Measurements from ENCODE around the gene LLGL2.

The LLGL2 gene

DNA sequence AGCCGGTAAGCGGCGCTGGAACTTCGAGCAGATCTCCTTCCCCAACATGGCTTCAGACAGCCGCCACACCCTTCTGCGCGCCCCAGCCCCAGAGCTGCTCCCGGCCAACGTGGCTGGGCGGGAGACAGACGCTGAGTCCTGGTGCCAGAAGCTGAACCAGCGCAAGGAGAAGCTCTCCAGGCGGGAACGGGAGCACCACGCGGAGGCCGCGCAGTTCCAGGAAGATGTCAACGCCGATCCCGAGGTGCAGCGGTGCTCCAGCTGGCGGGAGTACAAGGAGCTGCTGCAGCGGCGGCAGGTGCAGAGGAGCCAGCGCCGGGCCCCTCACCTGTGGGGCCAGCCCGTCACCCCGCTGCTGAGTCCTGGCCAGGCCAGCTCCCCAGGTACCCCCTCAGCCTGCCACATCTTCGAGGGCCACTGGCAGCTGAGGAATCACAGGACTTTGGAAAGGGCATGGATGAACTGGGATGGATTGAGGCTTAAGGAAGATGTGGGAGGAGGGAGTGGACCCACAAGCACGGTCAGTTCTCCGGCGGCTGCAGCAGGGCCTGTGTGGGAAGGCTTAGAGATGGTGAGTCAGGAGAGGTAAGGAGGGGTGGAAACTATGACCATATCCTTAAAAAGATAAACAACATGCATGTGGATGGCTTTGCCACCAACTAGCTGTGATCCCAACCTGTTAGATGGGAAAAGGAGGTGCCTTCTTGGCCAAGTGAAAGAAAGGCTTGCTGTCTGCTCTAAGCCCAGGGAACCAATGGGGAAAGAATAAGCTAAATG is 3.4 kb upstream of the LLGL2 start:
- DNase-seq: no peak

DNA sequence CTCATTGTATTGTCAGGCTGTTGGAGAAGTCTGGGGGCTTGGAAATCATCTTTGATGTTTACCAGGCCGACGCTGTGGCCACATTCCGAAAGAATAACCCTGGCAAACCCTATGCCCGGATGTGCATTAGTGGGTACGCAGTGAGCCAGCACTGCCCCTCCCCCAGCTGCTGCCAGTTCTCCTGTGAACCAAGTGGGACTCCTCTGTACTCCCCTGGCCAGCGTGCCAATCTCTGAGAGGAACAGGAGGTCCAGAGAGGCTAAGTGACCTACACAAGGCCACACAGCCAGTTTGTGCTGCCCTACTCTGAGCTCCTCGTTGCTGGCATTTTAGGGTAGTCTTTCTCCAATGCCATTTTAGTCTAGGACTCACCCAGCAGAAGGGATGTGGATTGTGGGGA is 1.9 kb upstream of the LLGL2 start:
- no peak for DNase-seq

GRCh38 chr17:75524269-75524969 is 1.1 kb upstream of the LLGL2 start:
- no peak for DNase-seq

GRCh38 chr17:75525806-75526554 is 483 bp downstream of the LLGL2 start:
- DNase-seq: no peak

- no peak for DNase-seq
These were observed 1.2 kb downstream of the LLGL2 start for GRCh38 chr17:75526555-75527270.

DNA sequence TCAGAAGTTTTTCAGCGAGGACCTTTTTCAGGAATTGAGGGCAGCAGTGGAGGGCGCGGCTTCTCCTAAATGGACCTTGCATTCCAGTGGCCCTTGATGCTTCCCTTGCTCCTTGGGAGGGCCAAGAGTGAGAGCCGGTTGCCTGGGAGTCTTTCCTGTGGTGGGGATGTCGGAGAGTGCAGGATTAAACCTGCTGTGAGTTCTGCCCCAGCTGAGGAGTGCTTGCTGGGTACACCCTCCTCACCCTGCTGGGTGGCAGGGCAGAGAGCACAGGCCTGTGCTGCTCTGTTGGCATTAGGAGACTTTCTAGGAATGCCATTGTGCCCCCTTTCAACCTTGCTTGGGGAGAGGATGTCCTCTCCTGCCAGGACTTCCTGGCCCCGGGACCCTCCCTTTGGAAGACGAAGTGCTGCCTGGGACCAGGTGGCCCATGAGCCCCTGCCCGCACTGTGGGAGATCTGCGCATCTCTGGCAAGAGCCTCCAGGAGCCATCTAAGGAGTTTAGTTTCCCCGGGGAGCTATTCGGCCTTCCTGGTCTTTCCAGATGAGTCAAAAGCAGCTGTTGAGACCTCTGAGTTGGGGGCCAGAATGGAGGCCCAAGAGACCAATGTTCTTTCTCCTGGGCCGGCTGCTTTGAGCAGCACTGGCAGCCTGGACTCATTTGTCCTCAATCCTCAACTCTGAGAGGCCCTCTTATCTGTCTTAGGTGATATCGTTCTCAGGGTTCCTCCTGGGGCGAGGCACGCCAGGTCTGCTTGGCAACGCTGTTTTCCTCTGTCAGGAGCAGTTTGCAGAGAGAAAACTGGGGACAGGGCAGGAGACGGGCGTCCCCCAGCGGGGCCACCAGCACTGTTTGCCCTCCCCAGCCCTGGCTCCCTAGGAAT is 5.6 kb downstream of the LLGL2 start:
- no peak for DNase-seq

- no peak for DNase-seq
These were observed 6.2 kb downstream of the LLGL2 start for GRCh38 chr17:75531721-75532072.

- DNase-seq: no peak
These were observed 9.6 kb downstream of the LLGL2 start for GRCh38 chr17:75535119-75535537.

- no peak for DNase-seq
These were observed 10.4 kb downstream of the LLGL2 start for GRCh38 chr17:75535871-75536270.

DNA sequence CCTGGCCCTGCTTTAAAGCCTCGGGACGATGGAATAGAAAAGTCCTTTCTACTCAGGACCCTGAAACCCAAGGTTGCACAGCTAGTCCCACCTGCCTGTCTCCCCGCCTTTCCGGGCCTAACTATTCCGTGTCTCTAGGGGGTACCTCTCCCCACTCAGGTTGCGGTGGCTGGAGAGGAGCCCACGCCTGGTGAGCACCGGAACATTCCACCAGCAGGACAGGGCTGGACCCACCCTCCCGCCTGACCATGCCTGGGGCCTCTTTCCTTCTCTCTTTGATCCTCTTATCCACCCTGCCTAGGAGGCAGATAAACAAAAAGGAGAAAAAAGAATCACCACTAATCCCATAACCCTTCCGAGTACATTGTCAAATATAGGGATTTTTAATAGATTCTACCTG is 10.9 kb downstream of the LLGL2 start:
- DNase-seq: no peak

DNA sequence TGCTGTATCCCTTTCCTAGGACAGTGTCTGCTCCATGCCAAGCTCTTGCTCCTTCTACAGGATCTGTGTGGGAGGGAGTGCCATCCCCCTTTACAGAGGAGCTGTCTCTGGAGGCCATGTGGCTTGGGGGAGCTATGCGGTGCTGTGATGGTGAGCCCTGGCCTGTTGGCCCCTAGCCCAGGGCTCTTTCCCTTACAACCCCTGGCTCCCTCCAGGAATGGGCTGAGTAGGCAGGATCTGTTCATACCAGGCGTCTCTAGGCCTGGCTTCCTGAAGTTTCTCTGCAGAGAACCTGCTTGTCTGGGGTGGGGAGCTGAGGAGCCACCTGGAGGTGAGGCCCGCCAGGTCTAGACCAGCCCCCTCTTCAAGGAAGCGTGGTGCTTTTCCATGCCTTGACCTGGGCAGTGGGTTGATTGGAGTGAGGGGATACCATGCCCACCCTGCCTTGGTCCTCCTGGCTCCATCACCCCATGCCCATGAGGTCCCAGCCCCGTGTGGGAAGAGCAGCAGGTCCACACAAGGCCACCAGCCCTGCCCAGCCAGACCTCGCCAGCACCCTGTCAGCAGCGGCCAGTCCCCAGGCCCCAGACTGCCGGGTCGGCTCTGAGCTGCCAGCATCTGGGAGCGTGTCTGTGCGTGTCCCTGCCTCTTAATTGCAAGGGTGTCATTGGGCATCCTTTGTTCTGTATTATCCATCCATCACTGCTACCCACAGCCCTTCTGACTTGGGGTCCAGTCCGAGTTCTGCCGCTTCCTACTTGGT is 14.7 kb downstream of the LLGL2 start:
- DNase-seq: no peak

- DNase-seq: no peak
These were observed 15.5 kb downstream of the LLGL2 start for GRCh38 chr17:75540923-75541503.

DNA sequence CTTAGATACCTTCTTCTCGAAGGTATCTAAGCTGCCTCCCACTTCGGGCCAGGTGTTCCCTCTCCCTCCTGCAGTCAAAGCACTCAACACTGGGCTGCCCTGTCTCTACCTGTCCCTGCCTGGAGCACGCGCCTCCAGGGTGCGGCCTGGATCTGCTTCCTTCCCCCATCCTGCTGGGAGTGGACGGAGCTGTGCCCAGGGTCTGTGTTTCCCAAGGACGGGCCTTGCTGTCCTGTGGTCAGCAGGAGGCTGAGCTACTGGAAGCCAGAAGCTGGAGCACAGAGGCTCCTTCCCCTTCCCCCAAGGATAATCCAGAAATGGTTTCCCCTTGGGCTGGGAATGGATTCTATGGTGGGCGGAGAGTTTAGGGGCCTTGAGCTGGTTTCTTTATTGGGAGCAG is 16.7 kb downstream of the LLGL2 start:
- DNase-seq: no peak

- DNase-seq: no peak
These were observed 17.3 kb downstream of the LLGL2 start for GRCh38 chr17:75542728-75543336.

GRCh38 chr17:75544250-75544649 is 18.8 kb downstream of the LLGL2 start:
- no peak for DNase-seq

DNA sequence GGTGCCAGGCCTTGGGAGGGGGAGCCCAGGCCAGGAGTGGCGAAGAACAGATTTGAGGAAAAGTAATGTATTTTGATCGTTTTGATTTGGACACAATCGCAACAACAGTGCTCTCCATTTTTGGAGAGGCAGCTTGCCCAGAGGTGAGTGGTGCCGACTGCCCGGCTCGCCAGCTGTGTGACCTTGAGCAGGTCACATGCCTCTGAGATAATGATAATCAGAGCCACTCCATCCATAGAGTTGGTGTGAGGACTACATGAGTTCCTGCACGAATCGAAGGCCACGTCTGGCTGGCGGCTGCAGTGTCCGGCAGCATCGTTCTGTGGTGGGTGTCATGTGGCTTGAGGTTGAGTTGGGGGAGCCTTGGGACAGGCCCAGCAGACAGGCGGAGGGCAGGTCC is 20.7 kb downstream of the LLGL2 start:
- DNase-seq: no peak

GRCh38 chr17:75547091-75547490 is 21.6 kb downstream of the LLGL2 start:
- no peak for DNase-seq

DNA sequence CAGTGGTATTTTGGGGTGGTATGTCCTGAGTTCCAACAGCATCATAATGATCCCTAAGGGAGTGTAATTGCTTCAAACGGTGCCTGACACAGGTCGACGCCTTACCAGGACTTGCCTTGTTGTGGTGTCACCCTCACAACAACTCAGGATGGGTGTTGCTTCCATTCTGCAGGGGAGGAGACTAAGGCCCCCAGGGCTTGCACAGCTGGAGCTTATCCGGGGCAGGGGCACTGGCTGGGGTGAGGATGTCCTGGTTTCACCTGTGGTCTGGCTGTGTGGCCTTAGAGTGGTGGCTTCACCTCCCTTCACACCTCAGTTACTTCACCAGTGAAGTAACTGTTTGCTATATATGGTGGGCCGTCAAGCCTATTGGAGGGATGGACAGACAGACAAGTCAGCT is 23.3 kb downstream of the LLGL2 start:
- no peak for DNase-seq

All from hypothalamus (tissue), 51 donors.